ENCODE results near the gene THY1.

THY1 gene

GRCh38 chr11:119371067-119371601, 51.8 kb downstream of the THY1 start:
- DNase-seq, result no peak
- no peaks in the 10 kb centered on the region for H3K9me3 ChIP-seq (ENCODE audit: control insufficient read depth, low read length)
- H3K4me1 ChIP-seq (ENCODE audit: control insufficient read depth, insufficient read depth, low read length, poor library complexity, severe bottlenecking), result peaks cover 5% of the 10 kb centered on the region
- peaks cover 18% of the 10 kb centered on the region for H3K27me3 ChIP-seq (replicated peaks; ENCODE audit: control insufficient read depth, insufficient read depth, low read length, poor library complexity, severe bottlenecking)
- H3K4me3 ChIP-seq (ENCODE audit: insufficient read depth, low read depth, low read length, poor library complexity, severe bottlenecking), result no peak overlapping the region
- no peak overlapping the region for H3K27ac ChIP-seq (ENCODE audit: insufficient read depth, low read length, poor library complexity, severe bottlenecking)
- no peaks in the 10 kb centered on the region for H3K36me3 ChIP-seq (ENCODE audit: control insufficient read depth, insufficient read depth, low read length)

- H3K27ac ChIP-seq (ENCODE audit: insufficient read depth, low read length, poor library complexity, severe bottlenecking), result no peak overlapping the region
Observed at GRCh38 chr11:119370486-119371046, 52.4 kb downstream of the THY1 start.

DNA sequence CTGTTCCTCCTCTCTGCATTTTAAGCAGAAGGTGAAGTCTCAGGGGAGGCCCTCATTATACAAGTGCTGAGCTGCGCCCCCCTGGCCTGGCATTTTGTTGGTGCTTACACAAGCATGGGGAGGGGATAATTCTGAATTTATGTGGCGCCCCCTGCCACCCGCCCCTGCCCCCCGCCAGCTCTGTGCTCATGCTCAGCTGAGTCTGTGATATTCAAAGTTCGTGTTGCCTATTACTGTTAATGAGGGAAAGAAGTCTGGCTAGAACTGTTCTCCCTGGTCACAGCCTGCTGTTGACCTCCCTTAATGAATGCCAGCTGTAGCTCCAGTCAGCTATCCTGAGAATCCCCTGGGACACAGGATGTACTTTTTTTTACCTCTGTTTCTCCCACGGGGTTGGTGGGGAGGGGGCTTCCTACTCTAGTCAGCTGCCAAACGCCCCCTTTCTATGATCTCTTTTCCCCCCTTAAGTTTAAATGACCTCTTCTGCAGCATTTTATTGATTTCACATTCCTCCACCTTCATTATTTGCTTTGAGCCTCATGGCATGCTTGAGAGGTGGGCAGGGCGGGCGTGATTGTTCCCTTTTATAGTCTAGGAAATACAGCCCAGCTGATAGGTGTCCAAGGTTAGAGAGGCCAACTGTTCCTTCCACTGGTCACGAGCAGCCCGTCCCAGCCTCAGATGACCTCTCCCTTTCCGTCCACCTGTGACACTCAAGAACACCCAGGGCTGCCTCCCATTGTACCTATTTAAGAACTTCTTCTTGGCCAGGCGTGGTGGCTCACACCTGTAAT, 53.6 kb downstream of the THY1 start:
- H3K4me1 ChIP-seq (ENCODE audit: control insufficient read depth, insufficient read depth, low read length, poor library complexity, severe bottlenecking), result peaks cover 9% of the 10 kb centered on the region

More at GRCh38 chr11:119370486-119371046, 52.4 kb downstream of the THY1 start:
- Histone ChIP-seq H3K36me3 (ENCODE audit: control insufficient read depth, insufficient read depth, low read length) (no peaks in the 10 kb centered on the region), H3K4me3 (ENCODE audit: insufficient read depth, low read depth, low read length, poor library complexity, severe bottlenecking) (no peak overlapping the region), H3K9me3 (ENCODE audit: control insufficient read depth, low read length) (no peaks in the 10 kb centered on the region), H3K4me1 (ENCODE audit: control insufficient read depth, insufficient read depth, low read length, poor library complexity, severe bottlenecking) (peaks cover 5% of the 10 kb centered on the region), H3K27me3 (replicated peaks; ENCODE audit: control insufficient read depth, insufficient read depth, low read length, poor library complexity, severe bottlenecking) (peaks cover 20% of the 10 kb centered on the region)
- DNase-seq, result peak in 1 of 3 donors; percentile 24

GRCh38 chr11:119368121-119369034, 54.6 kb downstream of the THY1 start:
- peaks cover 12% of the 10 kb centered on the region for H3K4me1 ChIP-seq (ENCODE audit: control insufficient read depth, insufficient read depth, low read length, poor library complexity, severe bottlenecking)
- H3K27ac ChIP-seq (ENCODE audit: insufficient read depth, low read length, poor library complexity, severe bottlenecking), result no peak overlapping the region
- H3K27me3 ChIP-seq (replicated peaks; ENCODE audit: control insufficient read depth, insufficient read depth, low read length, poor library complexity, severe bottlenecking), result peaks cover 39% of the 10 kb centered on the region
- H3K9me3 ChIP-seq (ENCODE audit: control insufficient read depth, low read length), result no peaks in the 10 kb centered on the region
- no peaks in the 10 kb centered on the region for H3K36me3 ChIP-seq (ENCODE audit: control insufficient read depth, insufficient read depth, low read length)
- DNase-seq, result no peak
- no peak overlapping the region for H3K4me3 ChIP-seq (ENCODE audit: insufficient read depth, low read depth, low read length, poor library complexity, severe bottlenecking)

More for the DNA sequence above, 53.6 kb downstream of the THY1 start:
- H3K36me3 ChIP-seq (ENCODE audit: control insufficient read depth, insufficient read depth, low read length), result no peaks in the 10 kb centered on the region
- H3K4me3 ChIP-seq (ENCODE audit: insufficient read depth, low read depth, low read length, poor library complexity, severe bottlenecking), result no peak overlapping the region
- H3K27ac ChIP-seq (ENCODE audit: insufficient read depth, low read length, poor library complexity, severe bottlenecking), result no peak overlapping the region
- H3K9me3 ChIP-seq (ENCODE audit: control insufficient read depth, low read length), result no peaks in the 10 kb centered on the region
- peaks cover 32% of the 10 kb centered on the region for H3K27me3 ChIP-seq (replicated peaks; ENCODE audit: control insufficient read depth, insufficient read depth, low read length, poor library complexity, severe bottlenecking)
- DNase-seq, result no peak

GRCh38 chr11:119367661-119368120, 55.3 kb downstream of the THY1 start:
- Histone ChIP-seq H3K27me3 (replicated peaks; ENCODE audit: control insufficient read depth, insufficient read depth, low read length, poor library complexity, severe bottlenecking) (peaks cover 43% of the 10 kb centered on the region), H3K9me3 (ENCODE audit: control insufficient read depth, low read length) (no peaks in the 10 kb centered on the region), H3K36me3 (ENCODE audit: control insufficient read depth, insufficient read depth, low read length) (no peaks in the 10 kb centered on the region), H3K4me3 (ENCODE audit: insufficient read depth, low read depth, low read length, poor library complexity, severe bottlenecking) (no peak overlapping the region), H3K4me1 (ENCODE audit: control insufficient read depth, insufficient read depth, low read length, poor library complexity, severe bottlenecking) (peaks cover 14% of the 10 kb centered on the region), H3K27ac (ENCODE audit: insufficient read depth, low read length, poor library complexity, severe bottlenecking) (no peak overlapping the region)
- no peak for DNase-seq

Measured in effector memory CD4-positive, alpha-beta T cell (primary cell).